GM19238 (cell line): ENCODE results near the gene GDF10.

Experiments used
- DNase-seq: peaks from one replicate; pipeline ENCODE4 v3.0.0; 2011; ENCODE audit warnings: low spot score; ENCODE audit not compliant: insufficient read length

GDF10 gene

GRCh38 chr10:47351899-47352815 is 52.2 kb downstream of the GDF10 start:
- no peak for DNase-seq

- no peak for DNase-seq
Observed at GRCh38 chr10:47353351-47353750, 53.4 kb downstream of the GDF10 start.

GRCh38 chr10:47354165-47354564 is 54.2 kb downstream of the GDF10 start:
- DNase-seq, result no peak

- DNase-seq, result no peak
Observed at GRCh38 chr10:47354900-47355299, 54.9 kb downstream of the GDF10 start.

GRCh38 chr10:47356708-47357107 is 56.7 kb downstream of the GDF10 start:
- DNase-seq, result no peak

GRCh38 chr10:47357131-47357582 is 57.2 kb downstream of the GDF10 start:
- DNase-seq, result no peak

GRCh38 chr10:47357911-47358310 is 57.9 kb downstream of the GDF10 start:
- DNase-seq, result no peak

GRCh38 chr10:47358457-47358856 is 58.5 kb downstream of the GDF10 start:
- DNase-seq, result no peak

GRCh38 chr10:47359101-47359500 is 59.1 kb downstream of the GDF10 start:
- DNase-seq, result no peak

- DNase-seq, result no peak
Observed at GRCh38 chr10:47359626-47360418, 59.8 kb downstream of the GDF10 start.

GRCh38 chr10:47360419-47361040 is 60.5 kb downstream of the GDF10 start:
- no peak for DNase-seq

GRCh38 chr10:47361293-47361692 is 61.3 kb downstream of the GDF10 start:
- DNase-seq, result peak; percentile 24

- no peak for DNase-seq
Observed at GRCh38 chr10:47362199-47362598, 62.2 kb downstream of the GDF10 start.
